Sigmoid colon (tissue), 7 donors: ENCODE measurements around the gene CLIC2. TPM values are rescaled to one million over a fixed set of nuclear protein-coding genes. Genes with fewer than 3 reads are reported as not detected.
"Not testable (repeated sequence)": the region's sequence is repeated elsewhere in the genome, so short reads cannot be mapped to it uniquely, and the experiment has no call there.

Experiments
- DNase-seq: peaks from one replicate; pipeline ENCODE4 v3.0.0-alpha.2; 2019
- H3K27ac ChIP-seq, 4 donors: fragments of 200-600 bp; sonication (generic); one replicate each; pipeline ENCODE4 v1.5.1; 2016 to 2019; ENCODE audit warnings: mild to moderate bottlenecking in 1 of 4
- H3K27me3 ChIP-seq, 3 donors: fragments of 200-600 bp; sonication (generic); one replicate each; pipeline ENCODE4 v1.5.1; 2019; ENCODE audit warnings: mild to moderate bottlenecking in 1 of 3
- H3K36me3 ChIP-seq, 4 donors: fragments of 200-600 bp; sonication (generic); one replicate each; pipeline ENCODE4 v1.5.1; 2016 to 2019
- H3K4me1 ChIP-seq, 4 donors: fragments of 200-600 bp; sonication (generic); one replicate each; pipeline ENCODE4 v1.5.1; 2017 to 2019
- H3K4me3 ChIP-seq, 4 donors: fragments of 200-600 bp; sonication (generic); one replicate each; pipeline ENCODE4 v1.5.1; 2017 to 2019; ENCODE audit warnings: mild to moderate bottlenecking in 2 of 4, moderate library complexity in 1 of 4
- H3K9me3 ChIP-seq, 4 donors: fragments of 200-600 bp in 3 of 4; sonication (generic) in 3 of 4; one replicate each; pipeline versions ENCODE4 v1.5.1 to v1.6.1; 2013 to 2019
- EP300 ChIP-seq, 4 donors: sonication (generic); formaldehyde crosslinking; IDR thresholded peaks; one replicate each; pipeline ENCODE4 v1.6.1; 2017; ENCODE audit warnings: antibody characterized with exemption in 4 of 4
- POLR2AphosphoS5 ChIP-seq, 4 donors: sonication (generic); formaldehyde crosslinking; IDR thresholded peaks; one replicate each; pipeline ENCODE4 v1.6.1; 2017; ENCODE audit warnings: antibody characterized with exemption in 4 of 4
- WGBS, 2 donors: extraction: QIAGEN DNeasy Blood & Tissue Kit; methylation state at CpG; one replicate each; pipeline ENCODE4 v1.1.7; 2013; 5-methylcytosine and 5-hydroxymethylcytosine counted together
- intact Hi-C: fragments of 100-400 bp; cut with DNase I; formaldehyde crosslinking; loops from one replicate; pipeline ENCODE4 v1.15.1; 2023
- polyA plus RNA-seq, 3 donors: library from polyadenylated mRNA; stranded (reverse); fragments of 200-250 nt; gene quantifications; one replicate each; pipeline ENCODE4 v1.2.3, GENCODE V29; 2013
- total RNA-seq, 4 donors: library from RNA; depleted of rRNA; stranded (reverse); fragments of >200 nt; gene quantifications; one replicate each; pipeline ENCODE4 v1.1.0, GENCODE V29; 2016
- donor health status: healthy with polysubstance abuse.
- donor health status: Bipolar disorder and iron deficiency.
- donor health status: healthy.

Gene CLIC2
- 10 to 100 TPM in 3 of 4 donors, 1 to 10 TPM in 1; 7.5 to 28.2 (median 20.4) TPM for total RNA-seq
- 10 to 100 TPM in 1 of 3 donors, 1 to 10 TPM in 2; 5.1 to 16.8 (median 9.0) TPM for polyA plus RNA-seq

DNA sequence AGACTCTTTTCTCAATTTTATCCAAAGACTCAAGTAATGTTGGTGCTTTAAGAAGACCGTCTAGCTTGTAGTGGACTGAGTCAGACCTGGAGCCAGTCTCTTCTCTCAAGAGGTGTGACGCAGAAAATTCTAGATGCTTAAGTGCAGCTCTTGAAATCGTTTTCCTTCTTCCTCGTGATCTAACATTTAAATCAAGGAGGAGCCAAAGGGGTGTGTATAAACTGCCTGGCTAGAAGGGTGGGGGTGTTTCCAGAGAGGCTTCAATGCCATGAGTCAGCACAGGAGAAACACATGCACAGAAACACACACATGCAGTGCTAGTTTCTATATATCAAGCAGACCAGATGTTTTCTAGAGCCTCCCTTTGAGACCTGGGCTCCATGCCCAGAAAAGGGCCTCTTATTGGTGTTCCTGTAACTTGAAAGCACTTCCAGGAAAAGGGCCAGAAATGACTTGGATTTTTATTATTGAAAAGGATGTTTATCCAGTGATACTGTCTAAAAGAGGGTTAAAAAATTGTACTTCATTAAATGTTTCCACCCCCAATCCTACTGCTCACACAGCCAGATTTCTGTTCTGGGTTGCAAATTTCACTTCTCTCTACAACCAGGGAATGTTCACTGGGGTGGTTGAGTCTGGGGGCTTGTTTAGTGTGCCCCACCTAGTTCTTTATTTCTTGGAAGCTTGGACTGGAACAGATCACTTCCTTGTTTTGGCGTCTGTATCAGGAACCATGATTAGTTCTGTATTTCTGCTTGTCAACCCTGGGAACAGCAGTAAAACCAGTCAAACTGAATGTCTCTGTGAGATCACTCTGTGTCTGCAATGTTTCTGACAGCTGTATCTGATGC lies at the start of gene CLIC2:
Gene CLIC2, minus strand, starts transcription at position 129 of the 851 bp plus-strand sequence. CDS start 187 bp downstream, outside the sequence.
- Histone ChIP-seq H3K9me3 (no peaks in the 10 kb centered on the region), H3K27me3 (no peaks in the 10 kb centered on the region), H3K27ac (peak within 1 kb of the TSS; percentile 42 to 60 (median 53)), H3K4me3 (peak within 1 kb of the TSS; percentile 1 to 36 (median 22)), H3K36me3 (no peaks in the 10 kb centered on the region), H3K4me1 (no peaks in the 10 kb centered on the region)
- WGBS, 2 donors, result 23 to 26% methylated on average over 5 of the region's 5 CpGs
- intact Hi-C loops, result no loop called here
- no peak for DNase-seq
- TF ChIP-seq EP300 (IDR thresholded peaks at IDR 0.05), result no peak
- peak in 3 of 4 donors; percentile 15 to 55 (median 42) for TF ChIP-seq POLR2AphosphoS5 (IDR thresholded peaks at IDR 0.05)

DNA sequence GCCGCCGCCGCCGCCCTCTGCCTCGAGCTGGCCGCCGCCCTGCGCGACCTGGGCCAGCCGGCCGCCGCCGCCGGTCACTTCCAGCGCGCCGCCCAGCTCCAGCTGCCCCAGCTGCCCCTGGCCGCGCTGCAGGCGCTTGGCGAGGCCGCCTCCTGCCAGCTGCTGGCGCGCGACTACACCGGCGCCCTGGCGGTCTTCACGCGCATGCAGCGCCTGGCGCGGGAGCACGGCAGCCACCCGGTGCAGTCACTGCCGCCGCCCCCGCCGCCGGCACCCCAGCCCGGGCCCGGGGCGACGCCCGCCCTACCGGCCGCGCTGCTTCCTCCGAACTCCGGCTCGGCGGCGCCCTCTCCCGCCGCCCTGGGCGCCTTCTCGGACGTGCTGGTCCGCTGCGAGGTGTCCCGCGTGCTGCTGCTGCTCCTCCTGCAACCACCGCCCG lies 48.1 kb upstream of the CLIC2 start:
- H3K4me1 ChIP-seq, DNase-seq, H3K9me3 ChIP-seq, H3K4me3 ChIP-seq, H3K27me3 ChIP-seq, H3K27ac ChIP-seq, H3K36me3 ChIP-seq, intact Hi-C loops: not testable (repeated sequence)
- no CpG with 5 or more reads among the region's 64 CpGs for WGBS, 2 donors

DNA sequence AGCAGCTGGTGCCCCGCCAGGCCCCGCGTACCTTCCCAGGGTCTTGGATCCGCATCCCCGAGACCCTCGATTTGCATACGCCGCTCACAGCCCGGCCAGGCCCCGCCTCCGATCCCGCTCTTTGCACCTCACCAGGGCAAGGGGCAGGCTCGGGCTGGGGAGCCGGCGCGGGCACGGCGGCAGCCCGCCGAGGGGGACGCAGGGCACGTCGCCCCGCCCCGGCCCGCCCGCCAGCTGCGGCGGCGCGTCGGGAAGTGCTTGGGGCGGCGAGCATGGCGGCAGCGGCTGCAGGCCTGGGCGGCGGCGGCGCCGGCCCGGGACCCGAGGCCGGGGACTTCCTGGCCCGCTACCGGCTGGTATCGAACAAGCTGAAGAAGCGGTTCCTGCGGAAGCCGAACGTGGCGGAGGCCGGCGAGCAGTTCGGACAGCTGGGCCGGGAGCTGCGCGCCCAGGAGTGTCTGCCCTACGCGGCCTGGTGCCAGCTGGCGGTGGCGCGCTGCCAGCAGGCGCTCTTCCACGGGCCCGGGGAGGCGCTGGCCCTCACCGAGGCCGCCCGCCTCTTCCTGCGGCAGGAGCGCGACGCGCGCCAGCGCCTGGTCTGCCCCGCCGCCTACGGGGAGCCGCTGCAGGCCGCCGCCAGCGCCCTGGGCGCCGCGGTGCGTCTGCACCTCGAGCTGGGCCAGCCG lies 47.6 kb upstream of the CLIC2 start, which contains the start of gene F8A2:
Gene F8A2, plus strand, starts transcription at position 253 of the 686 bp plus-strand sequence. Its CDS starts 20 bp downstream, at position 273.
- intact Hi-C loops, H3K9me3 ChIP-seq, H3K4me1 ChIP-seq, H3K27me3 ChIP-seq, H3K27ac ChIP-seq, H3K4me3 ChIP-seq, DNase-seq, H3K36me3 ChIP-seq: not testable (repeated sequence)
- no CpG with 5 or more reads among the region's 90 CpGs for WGBS, 2 donors

DNA sequence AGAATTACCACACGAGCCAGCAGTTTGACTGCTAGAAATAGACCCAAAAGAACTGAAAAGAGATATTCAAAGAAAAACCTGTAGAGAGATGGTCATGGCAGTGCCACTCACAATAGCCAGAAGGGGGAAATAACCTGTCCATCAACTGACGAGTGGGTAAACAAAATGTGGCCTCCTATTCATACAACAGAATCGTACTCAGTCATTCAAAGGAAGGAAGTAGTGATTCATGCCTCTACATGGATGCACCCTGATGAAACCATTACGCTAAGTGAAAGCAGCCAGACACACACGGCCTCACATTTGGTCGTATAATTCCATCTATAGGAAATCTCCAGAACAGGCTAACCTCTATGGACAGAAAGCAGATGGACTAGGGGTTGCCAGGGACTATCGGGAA lies 45.4 kb upstream of the CLIC2 start:
- H3K27me3 ChIP-seq, H3K36me3 ChIP-seq, H3K4me3 ChIP-seq, H3K27ac ChIP-seq, H3K9me3 ChIP-seq, H3K4me1 ChIP-seq, DNase-seq, intact Hi-C loops: not testable (repeated sequence)
- WGBS, 2 donors, result no CpG with 5 or more reads among the region's 7 CpGs

DNA sequence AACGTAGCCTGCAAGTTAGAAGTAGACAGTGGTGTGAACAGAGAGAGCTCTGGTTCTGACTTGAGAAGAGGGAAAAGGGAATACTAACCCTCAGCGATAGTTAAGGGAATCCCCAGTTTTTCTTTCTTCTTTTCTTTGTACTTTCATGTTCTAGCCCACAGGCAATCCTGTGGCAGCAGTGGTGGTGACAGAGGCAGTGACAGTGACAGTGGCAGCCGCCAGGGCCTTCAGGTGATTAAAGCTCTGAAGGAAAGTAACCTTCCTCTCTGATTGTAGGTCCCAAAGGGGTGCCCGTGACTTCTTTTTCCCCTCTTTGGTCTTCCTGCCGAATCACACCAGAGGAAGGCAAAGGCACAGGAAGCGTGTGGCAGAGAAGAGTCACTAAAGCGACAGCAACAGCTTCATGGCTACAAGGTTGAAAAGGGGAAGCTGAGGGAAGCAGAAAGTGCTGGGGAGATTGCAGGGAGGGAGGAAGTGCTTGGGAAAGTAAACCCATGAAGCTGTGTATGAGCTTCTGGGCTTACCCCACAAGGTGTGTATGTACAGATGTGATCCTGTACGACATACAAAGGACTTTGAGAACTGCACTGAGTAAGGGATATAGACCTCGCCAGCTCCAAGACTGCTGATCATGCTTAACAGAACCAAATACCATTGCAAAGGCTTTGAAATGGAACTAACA lies 39.5 kb upstream of the CLIC2 start:
- H3K27me3 ChIP-seq, H3K36me3 ChIP-seq, H3K9me3 ChIP-seq, H3K4me3 ChIP-seq, DNase-seq, intact Hi-C loops, H3K27ac ChIP-seq, H3K4me1 ChIP-seq: not testable (repeated sequence)
- WGBS, 2 donors, result no CpG with 5 or more reads among the region's 9 CpGs

DNA sequence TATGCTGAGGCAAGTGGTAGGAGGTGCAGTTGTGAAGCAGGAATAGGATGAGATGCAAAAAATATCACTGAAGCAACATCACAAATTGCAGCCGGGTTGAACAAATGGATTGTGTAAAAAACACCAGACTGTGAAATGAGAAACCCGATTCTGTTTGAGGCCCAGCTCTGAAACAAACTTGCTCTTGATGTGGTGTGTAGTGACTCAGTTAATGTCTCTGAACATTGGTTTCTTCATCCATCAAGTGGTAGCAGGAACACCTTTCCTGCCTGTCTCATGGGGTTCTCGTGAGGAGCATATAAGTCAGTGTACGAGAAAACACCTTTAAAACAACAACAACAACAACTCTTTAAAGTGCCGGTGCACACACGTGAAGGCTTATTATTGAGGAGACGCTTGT lies 29.3 kb upstream of the CLIC2 start:
- DNase-seq, H3K4me3 ChIP-seq, H3K4me1 ChIP-seq, H3K9me3 ChIP-seq, intact Hi-C loops, H3K27me3 ChIP-seq, H3K36me3 ChIP-seq, H3K27ac ChIP-seq: not testable (repeated sequence)
- no CpG with 5 or more reads among the region's 7 CpGs for WGBS, 2 donors

DNA sequence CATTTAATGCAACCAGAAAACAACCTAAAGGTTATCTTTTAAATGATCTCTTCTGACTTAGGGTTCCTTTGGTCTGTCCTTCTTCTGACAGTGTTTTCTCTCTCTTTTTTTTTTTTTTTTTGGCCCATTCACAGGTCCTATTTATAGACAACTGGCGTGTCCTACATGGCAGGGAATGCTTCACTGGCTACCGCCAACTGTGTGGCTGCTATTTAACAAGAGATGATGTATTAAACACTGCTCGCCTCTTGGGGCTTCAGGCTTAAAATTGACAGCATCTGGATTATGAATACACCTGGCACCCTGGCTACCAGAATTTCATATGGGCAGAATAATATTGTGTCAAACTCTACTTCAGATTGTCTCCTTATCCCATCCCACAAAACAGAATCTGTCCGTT lies 15.0 kb upstream of the CLIC2 start:
- H3K9me3 ChIP-seq, DNase-seq, H3K4me3 ChIP-seq, intact Hi-C loops, H3K27ac ChIP-seq, H3K36me3 ChIP-seq, H3K4me1 ChIP-seq, H3K27me3 ChIP-seq: not testable (repeated sequence)
- WGBS, 2 donors, result no CpG with 5 or more reads among the region's 4 CpGs

DNA sequence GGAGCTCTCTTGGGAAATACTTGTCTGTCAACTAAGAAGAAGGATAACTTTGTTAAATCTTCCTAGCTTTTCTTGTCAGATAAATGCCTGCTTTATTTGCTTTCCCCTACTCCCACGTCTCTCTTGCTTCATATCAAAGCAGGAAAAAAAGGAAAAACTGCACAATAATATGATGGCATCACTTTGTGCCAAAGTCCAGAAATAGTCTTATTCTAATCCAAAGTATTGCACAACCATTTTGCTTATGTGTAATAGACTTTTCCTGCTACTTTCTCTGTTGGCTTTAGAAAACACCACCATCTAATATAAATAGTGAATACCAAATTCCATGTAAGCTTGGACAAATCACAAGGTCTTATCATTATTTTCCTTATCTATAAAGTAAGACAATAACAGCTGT lies 11.3 kb upstream of the CLIC2 start:
- intact Hi-C loops, H3K27ac ChIP-seq, H3K9me3 ChIP-seq, H3K27me3 ChIP-seq, H3K4me1 ChIP-seq, H3K4me3 ChIP-seq, H3K36me3 ChIP-seq, DNase-seq: not testable (repeated sequence)
- WGBS, 2 donors, result no CpG with 5 or more reads among the region's 1 CpG

DNA sequence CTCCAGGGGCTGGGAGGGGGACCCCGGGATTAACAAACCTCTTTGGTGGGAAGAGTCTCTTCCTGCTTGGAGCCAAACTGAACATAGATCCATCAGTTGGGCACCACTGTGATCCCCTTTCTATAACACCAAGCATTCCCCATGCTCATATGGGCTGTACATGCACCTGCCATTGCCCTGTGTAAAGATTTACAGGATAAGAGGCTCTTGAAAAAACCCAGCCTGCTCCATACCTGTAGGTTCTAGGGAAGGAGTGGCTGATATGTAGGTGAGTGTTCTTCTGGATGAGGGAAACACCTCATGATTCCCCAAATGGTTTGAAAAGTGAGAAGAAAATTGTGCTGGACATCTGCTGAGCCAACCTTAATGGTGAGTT lies 911 bp upstream of the CLIC2 start:
- H3K36me3 ChIP-seq, H3K4me1 ChIP-seq, H3K27me3 ChIP-seq, DNase-seq, H3K4me3 ChIP-seq, intact Hi-C loops, H3K9me3 ChIP-seq: not testable (repeated sequence)
- WGBS, 2 donors, result 41 to 52% methylated on average over 1 of the region's 1 CpG
- peak overlapping the region in 1 of 4 donors; percentile 23 for H3K27ac ChIP-seq
